HG02884 (cell line): ENCODE measurements around the gene C2.
"Not testable (repeated sequence)": the region's sequence is repeated elsewhere in the genome, so short reads cannot be mapped to it uniquely, and the experiment has no call there.

Experiments
- ATAC-seq: cut with Tn5 transposase; IDR thresholded peaks from one replicate; pipeline ENCODE4 v1.9.1; 2021; ENCODE audit warnings: mild to moderate bottlenecking, moderate library complexity; ENCODE audit not compliant: unreplicated experiment

C2 gene

DNA sequence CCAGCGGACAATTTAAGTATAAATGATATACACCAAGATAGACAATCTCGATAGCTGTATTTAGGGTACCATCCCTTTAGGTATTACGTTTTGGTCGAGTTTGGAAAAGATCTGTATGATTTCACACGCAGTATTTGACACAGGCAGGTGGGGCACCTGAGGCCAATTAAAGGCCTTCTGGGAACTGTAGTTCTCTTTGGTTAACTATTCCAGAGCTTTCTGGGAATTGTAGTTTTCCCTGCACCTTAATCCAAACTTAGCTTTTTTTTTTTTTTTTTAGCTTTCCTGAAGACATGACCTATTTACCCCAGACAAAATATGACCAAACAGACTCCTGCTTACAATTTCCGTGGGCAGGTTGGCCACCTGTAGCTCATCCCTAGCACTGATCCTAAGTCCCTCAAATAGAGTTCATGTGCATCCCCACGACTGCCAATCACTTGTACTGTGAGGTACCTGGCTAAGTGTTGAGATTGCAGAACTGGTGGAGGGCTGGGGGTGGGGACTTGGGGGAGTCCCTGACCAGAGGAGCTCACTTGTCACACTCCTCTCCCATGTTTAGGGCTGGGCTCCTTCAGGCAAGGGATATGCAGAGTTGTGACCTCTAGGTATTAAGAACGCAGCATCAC, 29.0 kb upstream of the C2 start:
- ATAC-seq, result no peak

DNA sequence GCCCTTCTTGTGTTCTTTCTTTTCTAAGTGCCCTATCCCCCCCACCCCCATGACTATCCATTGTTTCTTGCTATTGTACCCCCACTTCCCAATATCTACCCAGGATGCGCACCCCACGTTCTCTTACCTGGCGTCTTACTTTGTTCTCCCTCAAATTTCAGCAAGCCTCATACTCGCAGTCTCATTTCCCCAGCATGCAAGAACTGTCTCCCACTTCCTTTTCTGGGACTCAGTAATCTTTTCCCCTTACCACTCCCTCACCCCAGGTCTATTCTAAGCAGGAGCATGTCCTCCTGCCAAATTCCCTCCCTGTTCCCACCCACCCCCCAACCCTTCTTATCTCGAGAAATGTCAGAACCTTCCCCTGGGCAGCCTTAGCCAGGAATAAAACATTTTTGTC, 28.3 kb upstream of the C2 start:
- no peak for ATAC-seq

DNA sequence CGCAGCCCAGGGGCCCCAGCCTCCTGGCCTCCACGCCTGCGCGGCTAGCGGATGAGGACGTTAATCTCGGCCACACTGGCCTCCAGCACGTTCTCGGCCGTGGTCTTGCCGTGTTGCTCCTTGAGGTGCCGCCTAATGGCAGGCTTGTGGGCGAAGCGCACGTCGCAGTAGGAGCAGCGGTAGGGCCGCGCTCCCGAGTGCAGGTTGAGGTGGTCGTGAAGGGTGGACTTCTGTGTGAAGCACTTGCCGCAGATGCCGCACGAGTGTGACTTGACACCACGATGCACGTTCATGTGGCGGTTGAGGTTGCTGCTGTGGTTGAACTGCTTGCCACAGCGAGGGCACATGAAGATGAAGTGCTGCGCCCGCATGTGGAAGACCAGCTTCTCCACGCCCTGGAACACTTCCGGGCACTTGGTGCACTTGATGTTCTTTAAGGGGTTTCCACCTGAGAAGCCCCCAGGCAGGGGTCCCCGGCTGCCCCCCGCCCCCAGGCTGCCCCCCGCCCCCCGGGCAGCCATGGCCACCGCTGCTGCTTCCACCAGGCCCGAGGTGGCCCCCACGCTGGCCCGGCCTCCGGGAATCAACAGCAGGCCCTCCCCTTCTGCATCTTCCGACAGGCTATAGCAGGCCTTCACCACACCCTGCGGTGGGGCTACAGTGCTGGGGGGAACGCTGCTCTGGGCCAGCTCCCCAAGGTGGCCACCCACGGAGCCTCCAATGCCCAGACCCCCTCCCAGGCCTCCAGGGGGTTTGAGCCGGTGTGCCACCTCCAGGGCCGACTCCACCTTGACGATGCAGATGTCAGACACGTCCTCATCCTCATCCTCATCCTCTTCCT, 27.4 kb upstream of the C2 start:
- ATAC-seq, result no peak

DNA sequence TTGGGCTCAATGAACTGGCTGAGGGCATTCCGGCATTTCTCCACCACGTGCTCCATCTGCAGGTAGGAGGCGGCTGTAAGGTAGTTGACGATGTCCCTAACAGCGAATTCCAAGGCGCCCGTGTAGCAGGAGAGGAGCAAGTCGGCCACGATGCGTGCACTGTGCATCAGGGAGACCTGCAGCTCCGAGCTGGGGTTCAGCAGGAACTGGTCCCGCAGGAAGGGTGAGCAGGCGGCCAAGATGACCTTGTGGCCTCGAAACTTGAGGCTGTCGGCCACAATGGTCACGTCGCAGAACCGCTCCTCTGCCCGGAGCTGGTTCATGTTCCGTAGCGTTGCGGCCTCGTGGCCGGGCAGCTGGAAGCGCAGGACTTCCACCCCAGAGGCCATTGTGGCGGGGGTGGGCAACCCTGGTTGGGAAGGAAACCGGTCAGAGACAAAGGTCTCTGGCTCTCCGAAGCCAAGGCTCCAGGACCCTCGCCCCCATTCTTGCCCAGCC, 26.6 kb upstream of the C2 start:
- no peak for ATAC-seq

DNA sequence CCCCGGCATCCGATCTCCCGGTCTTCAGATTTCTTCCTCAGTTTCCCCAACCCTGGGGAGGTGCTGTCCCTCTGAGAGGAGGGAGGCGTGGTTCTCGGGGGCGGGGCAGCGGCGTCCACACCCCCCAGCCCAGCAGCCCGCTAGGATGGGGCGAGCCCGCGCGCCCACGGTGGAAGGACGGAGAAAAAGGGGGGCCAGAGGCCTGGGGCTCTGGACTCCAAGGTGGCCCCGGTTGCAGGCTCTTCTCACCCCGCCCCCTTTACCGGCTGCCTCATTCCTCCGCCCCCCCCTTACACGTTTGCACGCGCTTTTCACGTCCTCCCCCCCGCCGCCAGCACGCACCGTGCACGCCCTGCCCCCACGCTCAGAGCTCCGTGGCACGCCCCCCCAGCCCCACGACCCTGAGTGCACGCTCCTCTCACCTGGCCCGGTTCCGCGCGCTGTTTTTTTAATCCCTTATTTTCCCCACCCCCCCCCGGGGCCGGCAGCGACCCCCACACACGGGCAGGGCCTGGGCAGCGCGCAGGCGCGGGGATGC, 26.0 kb upstream of the C2 start:
- no peak for ATAC-seq

DNA sequence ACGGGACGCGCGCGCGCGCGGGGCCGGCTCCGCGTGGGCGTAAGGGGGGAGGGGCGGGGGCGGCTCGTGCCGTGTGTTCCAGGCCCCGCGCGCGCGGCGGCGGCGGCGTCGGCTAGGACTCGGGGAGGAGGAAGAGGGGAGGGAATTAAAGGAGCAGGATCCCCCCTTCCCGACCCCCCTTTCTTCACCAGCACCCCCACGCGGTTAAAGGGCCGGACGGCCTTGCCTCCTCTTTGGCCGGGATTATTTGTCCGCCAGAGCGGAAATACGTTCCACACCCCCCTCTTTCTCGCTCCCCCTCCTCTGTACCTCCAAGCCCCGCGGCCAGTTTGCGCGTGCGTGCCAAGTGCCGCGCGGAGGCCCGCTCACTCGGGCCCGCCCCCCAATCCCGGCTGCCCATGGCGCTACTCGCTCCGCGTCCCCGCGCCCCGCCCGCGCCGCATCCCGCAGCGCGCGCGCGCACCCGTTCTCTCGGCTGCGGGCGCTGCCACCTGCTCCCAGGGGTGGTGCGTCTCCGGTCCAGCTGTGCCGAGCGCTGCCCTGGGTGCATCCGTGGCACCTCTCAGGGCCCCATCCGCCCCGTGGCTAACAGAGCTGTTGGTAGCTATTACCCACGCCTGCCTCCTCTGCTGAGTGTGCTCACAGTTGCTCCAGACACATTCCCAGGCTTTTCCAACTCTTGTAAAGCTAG, 25.4 kb upstream of the C2 start, which contains the start of gene ZBTB12:
TSS of gene ZBTB12 (minus strand) at position 134 of the 691 bp plus-strand sequence. CDS start 781 bp downstream, outside the sequence.
- peak; percentile 39 for ATAC-seq

DNA sequence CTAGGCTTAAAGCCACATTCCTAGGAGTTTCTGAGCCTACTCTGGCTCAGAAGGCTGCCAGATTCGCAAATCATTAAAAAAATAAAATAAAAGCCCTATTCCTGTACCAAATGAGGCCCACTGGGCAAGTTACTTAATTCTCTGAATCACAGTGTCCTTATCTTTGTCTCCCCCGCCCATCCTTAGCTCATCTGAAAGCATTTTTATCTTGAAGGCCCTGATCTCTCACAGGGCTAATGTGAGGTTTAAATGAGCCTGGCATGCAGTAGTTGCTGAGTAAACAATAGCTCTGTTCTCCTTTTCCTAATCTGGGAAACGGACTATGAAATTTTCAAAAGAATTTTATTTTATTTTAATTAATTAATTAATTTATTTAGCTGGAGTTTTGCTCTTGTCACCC, 23.6 kb upstream of the C2 start:
- ATAC-seq, result no peak

DNA sequence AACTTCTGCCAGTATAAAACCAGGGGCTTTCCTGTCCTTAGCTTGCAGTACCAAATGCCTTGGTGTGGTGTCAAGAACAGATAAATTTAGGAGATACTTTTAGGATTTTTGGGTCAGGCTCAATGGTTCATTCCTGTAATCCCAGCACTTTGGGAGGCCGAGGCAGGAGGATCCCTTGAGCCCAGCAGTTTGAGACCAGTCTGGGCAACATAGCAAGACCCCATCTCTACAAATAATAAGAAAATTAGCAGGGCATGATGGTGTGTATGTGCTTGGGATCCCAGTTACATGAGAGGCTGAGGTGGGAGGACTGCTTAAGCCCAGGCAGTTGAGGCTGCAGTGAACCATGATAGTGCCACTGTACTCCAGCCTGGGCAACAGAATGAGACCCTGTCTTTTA, 22.5 kb upstream of the C2 start:
- ATAC-seq, result no peak

DNA sequence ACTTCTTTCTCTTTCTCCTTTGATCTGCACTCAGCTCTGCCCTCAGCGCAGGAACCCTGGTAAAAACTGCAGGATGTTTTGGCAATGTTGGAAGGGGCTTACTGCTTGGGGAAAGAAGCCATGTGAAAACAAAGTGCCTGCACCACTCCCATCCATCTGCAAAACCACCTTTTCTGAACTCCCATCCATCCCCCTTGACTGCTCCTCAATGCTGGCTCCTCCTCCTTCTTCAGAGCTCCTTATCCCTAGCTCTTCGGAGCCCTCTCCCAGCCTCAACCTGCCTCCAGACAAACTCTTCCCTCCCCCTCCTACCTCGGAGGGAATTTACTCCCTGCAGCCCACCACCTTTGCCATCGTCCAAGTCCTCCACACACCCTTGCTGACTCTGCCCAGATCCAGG, 21.4 kb upstream of the C2 start:
- no peak for ATAC-seq

DNA sequence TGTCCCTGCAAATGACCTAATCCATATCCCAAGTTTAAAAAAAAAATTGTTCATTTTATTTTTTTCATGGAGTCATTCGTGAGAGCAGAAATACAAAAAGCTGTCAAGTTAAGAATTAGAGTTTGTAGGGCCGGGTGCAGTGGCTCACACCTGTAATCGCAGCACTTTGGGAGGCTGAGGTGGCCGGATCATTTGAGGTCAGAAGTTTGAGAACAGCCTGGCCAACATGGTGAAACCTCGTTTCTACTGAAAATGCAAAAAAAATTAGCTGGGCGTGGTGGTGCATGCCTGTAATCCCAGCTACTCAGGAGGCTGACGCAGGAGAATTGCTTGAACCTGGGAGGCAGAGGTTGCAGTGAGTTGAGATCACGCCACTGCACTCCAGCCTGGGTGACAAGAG, 20.8 kb upstream of the C2 start:
- ATAC-seq, result not testable (repeated sequence)

DNA sequence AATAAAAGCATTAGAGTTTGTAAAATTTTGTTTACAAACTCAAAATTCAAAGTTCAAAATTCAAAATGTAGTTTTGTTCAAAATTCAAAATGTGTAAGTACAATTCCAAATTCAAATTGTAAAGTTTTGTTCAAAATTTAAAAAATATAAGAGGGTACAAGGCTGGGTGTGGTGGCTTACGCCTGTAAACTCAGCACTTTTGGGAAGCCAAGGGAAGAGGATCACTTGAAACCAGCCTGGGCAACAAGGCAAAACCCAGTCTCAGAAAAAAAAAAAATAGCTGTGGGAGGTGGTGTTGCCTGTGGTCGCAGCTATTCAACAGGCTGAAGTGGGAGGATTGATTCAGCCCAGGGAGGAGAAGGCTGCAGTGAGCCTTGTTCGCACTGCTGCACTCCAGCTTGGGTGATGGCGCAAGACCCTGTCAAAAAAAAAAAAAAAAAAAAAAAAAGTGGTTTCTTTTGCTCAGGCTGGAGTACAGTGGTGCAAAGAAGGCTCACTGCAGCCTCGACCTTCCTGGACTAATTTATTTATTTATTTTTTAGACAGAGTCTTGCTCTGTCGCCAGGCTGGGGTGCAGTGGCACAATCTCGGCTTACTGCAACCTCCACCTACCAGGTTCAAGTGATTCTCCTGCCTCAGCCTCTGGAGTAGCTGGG, 20.2 kb upstream of the C2 start:
- ATAC-seq, result no peak

DNA sequence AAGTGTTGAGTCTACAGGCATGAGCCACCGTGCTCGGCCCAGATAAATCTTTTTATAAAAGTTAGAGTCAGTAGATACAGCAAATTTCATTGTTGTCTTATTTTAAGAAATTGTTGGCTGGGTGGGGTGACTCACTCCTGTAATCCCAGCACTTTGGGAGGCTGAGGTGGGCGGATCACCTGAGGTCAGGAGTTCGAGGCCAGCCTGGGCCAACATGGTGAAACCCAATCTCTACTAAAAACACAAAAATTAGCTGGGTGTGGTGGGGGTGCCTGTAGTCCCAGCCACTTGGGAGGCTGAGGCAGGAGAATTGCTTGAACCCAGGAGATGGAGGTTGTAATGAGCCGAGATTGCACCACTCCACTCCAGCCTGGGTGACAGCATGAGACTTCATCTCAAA, 19.3 kb upstream of the C2 start:
- not testable (repeated sequence) for ATAC-seq

DNA sequence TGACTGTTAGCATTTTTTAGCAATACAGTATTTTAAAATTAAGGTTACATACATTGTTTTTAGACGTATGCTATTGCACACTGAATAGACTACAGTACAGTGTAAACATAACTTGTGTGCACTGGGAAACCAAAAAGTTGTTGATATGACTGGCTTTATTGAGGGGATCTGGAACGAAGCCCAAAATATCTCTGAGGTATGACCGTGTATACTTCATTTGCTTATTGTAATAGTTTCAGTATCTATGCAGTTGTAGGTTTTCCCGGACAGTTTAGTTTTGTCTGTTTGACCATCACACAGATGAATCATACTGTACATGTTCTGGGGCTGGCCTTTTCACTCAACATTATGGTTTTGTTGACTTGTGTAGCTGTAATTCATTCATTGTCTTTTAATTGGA, 18.7 kb upstream of the C2 start:
- peak; percentile 63 for ATAC-seq

DNA sequence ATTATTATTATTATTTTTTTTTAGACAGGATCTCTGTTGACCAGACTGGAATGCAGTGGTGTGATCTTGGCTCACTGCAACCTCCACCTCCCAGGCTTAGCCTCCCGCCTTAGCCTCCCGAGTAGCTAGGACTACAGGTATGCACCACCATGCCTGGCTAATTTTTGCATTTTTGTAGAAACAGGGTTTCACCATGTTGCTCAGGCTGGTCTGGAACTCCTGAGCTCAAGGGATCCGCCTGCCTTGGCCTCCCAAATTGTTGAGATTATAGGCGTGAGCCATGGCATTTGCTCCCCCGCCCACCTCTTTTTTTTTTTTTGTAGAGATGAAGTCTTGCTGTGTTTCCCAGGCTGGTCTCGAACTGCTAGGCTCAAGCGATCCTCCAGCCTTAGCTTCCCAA, 18.2 kb upstream of the C2 start:
- not testable (repeated sequence) for ATAC-seq

DNA sequence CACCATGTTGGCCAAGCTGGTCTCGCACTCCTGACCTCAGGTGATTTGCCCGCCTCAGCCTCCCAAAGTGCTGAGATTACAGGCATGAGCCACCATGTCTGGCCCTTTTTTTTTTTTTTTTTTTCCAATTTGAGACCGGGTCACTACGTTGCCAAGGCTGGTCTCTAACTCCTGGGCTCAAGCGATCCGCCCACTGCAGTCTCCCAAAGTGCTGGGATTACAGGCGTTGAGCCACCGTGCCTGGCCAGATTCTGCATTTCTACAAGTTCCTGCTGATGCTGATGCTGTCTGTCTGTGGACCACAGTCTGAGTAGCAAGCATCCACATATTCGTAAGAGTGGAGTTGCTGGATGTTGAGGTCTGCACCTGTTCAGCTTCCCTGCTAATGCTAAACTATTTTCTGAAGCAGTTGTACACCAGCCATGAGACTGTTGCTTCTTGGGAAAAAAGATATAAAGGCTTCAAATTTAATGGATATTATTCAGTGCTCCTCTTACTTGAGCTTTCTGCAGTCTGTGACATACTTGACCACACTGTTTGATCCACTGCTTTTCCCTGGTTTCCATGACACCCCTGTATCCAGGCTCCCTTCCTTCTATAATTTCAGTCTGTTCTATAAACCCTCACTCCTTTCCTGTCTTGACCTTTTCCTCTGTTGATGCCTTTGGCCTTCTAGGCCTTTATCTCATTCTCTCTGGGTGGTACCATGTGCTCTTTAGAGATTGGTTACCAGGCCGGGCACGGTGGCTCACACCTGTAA, 15.5 kb upstream of the C2 start:
- ATAC-seq, result no peak

DNA sequence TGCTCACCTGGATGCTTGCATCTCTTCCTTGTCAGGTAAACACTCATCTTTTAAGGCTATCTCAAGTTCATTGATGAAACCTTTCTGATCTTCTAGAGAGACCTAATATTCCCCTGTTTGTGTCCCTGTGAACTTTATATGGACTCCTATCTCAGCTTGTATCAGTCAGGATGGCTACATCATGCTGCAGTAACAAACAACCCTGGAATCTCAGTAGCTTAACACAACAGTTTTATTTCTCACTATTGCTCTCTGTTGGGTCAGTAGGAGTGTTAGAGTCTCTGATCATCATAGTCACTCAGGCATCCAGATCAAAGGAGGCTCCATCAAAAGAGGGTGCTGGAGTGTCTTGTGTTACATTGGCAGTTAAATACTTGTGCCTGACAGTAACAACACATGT, 12.2 kb upstream of the C2 start:
- ATAC-seq, result no peak

DNA sequence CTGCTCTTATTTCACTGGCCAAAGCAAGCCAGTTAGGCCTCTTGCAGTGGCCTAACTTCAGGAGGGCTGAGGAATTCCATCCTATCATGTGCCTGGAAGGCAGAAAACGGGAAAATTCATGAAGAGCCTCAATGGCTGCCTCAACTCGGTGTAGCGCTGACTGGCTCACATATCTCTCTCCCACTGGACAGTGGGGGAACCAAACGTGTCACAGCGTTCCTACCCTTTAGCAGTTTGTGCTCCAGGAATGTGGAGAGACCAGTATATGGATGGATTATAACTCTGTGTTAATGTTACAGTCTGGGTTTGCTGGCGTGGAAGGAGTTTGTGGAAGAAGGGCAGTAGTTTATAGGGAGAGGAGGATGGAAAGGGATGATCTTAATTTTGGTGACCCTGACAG, 11.8 kb upstream of the C2 start:
- no peak for ATAC-seq

DNA sequence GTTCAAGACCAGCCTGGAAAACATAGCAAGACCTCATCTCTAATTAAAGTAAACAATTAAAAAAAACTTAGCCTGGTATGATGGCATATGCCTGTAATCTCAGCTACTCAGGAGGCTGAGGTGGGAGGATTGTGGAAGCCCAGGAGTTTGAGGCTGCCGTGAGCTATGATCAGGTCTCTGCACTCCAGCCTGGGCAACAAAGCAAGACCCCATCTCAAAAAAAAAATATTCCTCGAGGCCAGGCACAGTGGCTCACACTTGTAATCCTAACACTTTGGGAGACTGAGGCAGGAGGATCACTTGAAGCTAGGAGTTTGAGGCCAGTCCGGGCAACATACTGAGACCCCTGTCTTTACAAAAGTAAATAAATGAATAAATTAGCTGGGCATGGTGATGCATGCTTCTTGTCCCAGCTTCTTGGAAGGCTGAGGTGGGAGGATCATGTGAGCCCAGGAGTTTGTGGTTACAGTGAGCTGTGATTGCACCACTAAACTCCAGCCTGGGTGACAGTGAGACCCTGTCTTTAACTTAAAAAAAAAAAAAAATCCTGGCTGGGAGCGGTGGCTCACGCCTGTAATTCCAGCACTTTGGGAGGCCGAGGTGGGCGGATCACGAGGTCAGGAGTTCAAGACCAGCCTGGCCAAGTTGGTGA, 9.3 kb upstream of the C2 start:
- no peak for ATAC-seq

DNA sequence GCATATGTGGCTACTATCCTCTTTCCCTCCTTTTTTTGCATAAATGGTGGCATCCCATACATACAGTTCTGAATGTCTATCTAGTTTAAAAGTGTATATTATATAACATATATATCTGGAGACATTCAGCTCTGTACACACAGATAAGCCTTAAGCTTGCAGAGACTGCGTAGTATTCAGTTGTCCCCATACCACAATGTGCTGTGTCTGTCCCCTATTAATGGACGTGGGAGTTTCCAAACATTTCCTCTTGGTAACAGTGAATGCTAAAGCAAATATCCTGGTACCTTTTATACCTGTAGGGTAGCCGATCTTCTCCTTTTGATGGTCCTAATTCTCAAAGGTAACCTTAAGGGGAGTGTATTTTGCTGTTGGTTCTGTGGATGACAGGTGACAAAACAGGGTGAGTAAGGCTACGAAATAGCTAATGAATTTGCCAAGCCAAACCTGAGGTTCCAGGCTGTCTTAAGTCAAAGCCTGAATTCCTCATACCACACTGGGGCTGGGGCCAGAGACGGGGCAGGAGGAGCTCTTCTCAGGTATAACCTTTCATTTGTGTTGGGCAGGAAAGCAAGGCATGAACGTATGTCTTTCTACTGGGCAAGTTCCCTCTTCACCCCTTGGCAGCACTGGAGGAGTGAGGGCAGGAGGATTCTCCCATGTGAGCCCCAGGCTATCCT, 7.8 kb upstream of the C2 start:
- ATAC-seq, result no peak
